HepG2 (cell line): ENCODE results near the gene GPS1. TPM values are rescaled to one million over a fixed set of nuclear protein-coding genes. Genes with fewer than 3 reads are reported as not detected.
A peak's percentile ranks its signal among the peaks of the same experiment; 100 is the strongest.

Experiments used
- ATF7 ChIP-seq, 2 experiments: fragments of 450-650 bp in 1 of 2; sonication (generic) in 1 of 2; formaldehyde crosslinking in 1 of 2; IDR thresholded peaks; 2 replicates each; pipeline versions ENCODE4 v1.4.0 to v1.6.1; 2016 to 2020; ENCODE audit warnings: antibody characterized with exemption in 1 of 2, mild to moderate bottlenecking in 1 of 2, missing genetic modification reagents in 1 of 2
- CENPT ChIP-seq: sonication (generic); formaldehyde crosslinking; IDR thresholded peaks from 2 replicates; pipeline ENCODE4 v1.8.0; 2022; ENCODE audit warnings: low read depth, mild to moderate bottlenecking, moderate library complexity, missing genetic modification reagents
- CREM ChIP-seq, 2 experiments: sonication (generic) in 1 of 2; formaldehyde crosslinking in 1 of 2; IDR thresholded peaks; 2 replicates each; pipeline versions ENCODE4 v1.4.0 to v1.6.1; 2016 to 2020; ENCODE audit warnings: antibody characterized with exemption in 1 of 2, mild to moderate bottlenecking in 1 of 2, missing genetic modification reagents in 1 of 2
- FLYWCH1 ChIP-seq: sonication (generic); formaldehyde crosslinking; IDR thresholded peaks from 2 replicates; pipeline ENCODE4 v1.8.1; 2023; ENCODE audit warnings: mild to moderate bottlenecking, missing genetic modification reagents
- FOSL1 ChIP-seq: sonication (generic); formaldehyde crosslinking; IDR thresholded peaks from 2 replicates; pipeline ENCODE4 v1.9.0; 2021; ENCODE audit warnings: missing genetic modification reagents, borderline replicate concordance
- FOXJ3 ChIP-seq: sonication (generic); formaldehyde crosslinking; IDR thresholded peaks from 2 replicates; pipeline ENCODE4 v1.4.0; 2020; ENCODE audit warnings: missing genetic modification reagents, mild to moderate bottlenecking, borderline replicate concordance
- HNF4G ChIP-seq, 2 experiments: sonication (generic) in 1 of 2; formaldehyde crosslinking in 1 of 2; IDR thresholded peaks; 2 replicates each; pipeline versions ENCODE4 v1.4.0 to v1.6.1; 2011 to 2020; ENCODE audit warnings: borderline replicate concordance in 2 of 2, low read depth in 2 of 2, mild to moderate bottlenecking in 2 of 2, low read length in 1 of 2, missing genetic modification reagents in 1 of 2, moderate library complexity in 1 of 2
- JDP2 ChIP-seq: sonication (generic); formaldehyde crosslinking; IDR thresholded peaks from 2 replicates; pipeline ENCODE4 v1.8.1; 2022; ENCODE audit warnings: missing genetic modification reagents, borderline replicate concordance
- NFE2L1 ChIP-seq: sonication (generic); formaldehyde crosslinking; IDR thresholded peaks from 2 replicates; pipeline ENCODE4 v1.4.0; 2020; ENCODE audit warnings: missing genetic modification reagents, mild to moderate bottlenecking, borderline replicate concordance
- NR1H2 ChIP-seq: sonication (generic); formaldehyde crosslinking; IDR thresholded peaks from 2 replicates; pipeline ENCODE4 v1.8.1; 2022; ENCODE audit warnings: low read depth, missing genetic modification reagents, borderline replicate concordance
- PHF20 ChIP-seq: sonication (generic); formaldehyde crosslinking; IDR thresholded peaks from 2 replicates; pipeline ENCODE4 v1.5.0; 2020; ENCODE audit warnings: mild to moderate bottlenecking, missing genetic modification reagents
- PITX1 ChIP-seq: sonication (generic); formaldehyde crosslinking; IDR thresholded peaks from 2 replicates; pipeline ENCODE4 v1.5.1; 2020; ENCODE audit warnings: mild to moderate bottlenecking, missing genetic modification reagents
- POLR2G ChIP-seq: fragments of 200-400 bp; formaldehyde crosslinking; IDR thresholded peaks from 2 replicates; pipeline ENCODE4 v1.6.1; 2018; ENCODE audit warnings: mild to moderate bottlenecking, low read depth, low read length, moderate library complexity
- SAFB2 ChIP-seq: sonication (generic); formaldehyde crosslinking; IDR thresholded peaks from 2 replicates; pipeline ENCODE4 v1.5.1; 2020; ENCODE audit warnings: missing genetic modification reagents, low read depth, mild to moderate bottlenecking, borderline replicate concordance
- SRF ChIP-seq: IDR thresholded peaks from 2 replicates; pipeline ENCODE4 v1.6.1; 2011; ENCODE audit warnings: mild to moderate bottlenecking, low read depth, low read length, moderate library complexity
- TCF7 ChIP-seq: sonication (generic); IDR thresholded peaks from 2 replicates; pipeline ENCODE4 v1.6.1; 2016; ENCODE audit warnings: antibody characterized with exemption, low read depth
- ZBTB1 ChIP-seq: sonication (generic); formaldehyde crosslinking; IDR thresholded peaks from 2 replicates; pipeline ENCODE4 v1.4.0; 2020; ENCODE audit warnings: missing genetic modification reagents, borderline replicate concordance
- ZFP36L2 ChIP-seq: sonication (generic); formaldehyde crosslinking; IDR thresholded peaks from 2 replicates; pipeline ENCODE4 v1.4.0; 2020; ENCODE audit warnings: missing genetic modification reagents
- ZNF24 ChIP-seq: fragments of 450-650 bp; IDR thresholded peaks from 2 replicates; pipeline ENCODE4 v1.6.1; 2017; ENCODE audit warnings: antibody characterized with exemption, mild to moderate bottlenecking
- ZNF615 ChIP-seq: sonication (generic); formaldehyde crosslinking; IDR thresholded peaks from 2 replicates; pipeline ENCODE4 v1.5.0; 2020; ENCODE audit warnings: mild to moderate bottlenecking, missing genetic modification reagents, borderline replicate concordance
- ZNF616 ChIP-seq: sonication (generic); formaldehyde crosslinking; IDR thresholded peaks from 2 replicates; pipeline ENCODE4 v1.5.0; 2020; ENCODE audit warnings: low read depth, mild to moderate bottlenecking, missing genetic modification reagents
- ZNF772 ChIP-seq: sonication (generic); formaldehyde crosslinking; IDR thresholded peaks from 2 replicates; pipeline ENCODE4 v1.5.0; 2020; ENCODE audit warnings: mild to moderate bottlenecking, missing genetic modification reagents
- ZNF775 ChIP-seq: sonication (generic); formaldehyde crosslinking; IDR thresholded peaks from 2 replicates; pipeline ENCODE4 v1.4.0; 2020; ENCODE audit warnings: missing genetic modification reagents, mild to moderate bottlenecking, moderate library complexity, borderline replicate concordance
- ZNF883 ChIP-seq: sonication (generic); formaldehyde crosslinking; IDR thresholded peaks from 2 replicates; pipeline ENCODE4 v1.5.1; 2020; ENCODE audit warnings: mild to moderate bottlenecking, missing genetic modification reagents; ENCODE audit errors: not compliant biosample characterization
- polyA plus RNA-seq, 8 experiments: library from polyadenylated mRNA; depleted of rRNA in 3 of 8; stranded (reverse) in 7 of 8; unstranded in 1 of 8; fragments of >200 nt; fragmentation: Illumina TruSeq in 4 of 8; extraction: Trizol in 4 of 8; gene quantifications; 2 replicates each; pipeline versions ENCODE4 v1.2.1 to v1.2.3, GENCODE V29; 2011 to 2016; ENCODE audit warnings: low read depth in 4 of 8, missing spikeins in 1 of 8, mixed read lengths in 1 of 8; ENCODE audit not compliant: insufficient read depth in 1 of 8
- total RNA-seq, 5 experiments: library from RNA; depleted of rRNA; stranded (reverse); fragments of >200 nt; fragmentation: Illumina TruSeq; extraction: Trizol; gene quantifications; 2 replicates each; pipeline ENCODE4 v1.2.3, GENCODE V29; 2016; ENCODE audit warnings: low read depth in 1 of 5
- TF ChIP-seq, protein P1 (sequence below): sonication (generic); formaldehyde crosslinking; IDR thresholded peaks from 2 replicates; pipeline ENCODE4 v1.4.0; 2020; ENCODE audit warnings: low read depth, mild to moderate bottlenecking, missing genetic modification reagents
- TF ChIP-seq, protein P2 (sequence below): sonication (generic); formaldehyde crosslinking; IDR thresholded peaks from 2 replicates; pipeline ENCODE4 v1.9.0; 2021; ENCODE audit warnings: missing genetic modification reagents, borderline replicate concordance
- TF ChIP-seq, protein P3 (sequence below): sonication (generic); formaldehyde crosslinking; IDR thresholded peaks from 2 replicates; pipeline ENCODE4 v1.5.0; 2020; ENCODE audit warnings: missing genetic modification reagents

Gene GPS1
- total and polyA plus RNA-seq, 2 of the 13 experiments (the other 11 are each of a cell fraction or from before 2014, with no cell fraction given): 124 to 128 TPM

DNA sequence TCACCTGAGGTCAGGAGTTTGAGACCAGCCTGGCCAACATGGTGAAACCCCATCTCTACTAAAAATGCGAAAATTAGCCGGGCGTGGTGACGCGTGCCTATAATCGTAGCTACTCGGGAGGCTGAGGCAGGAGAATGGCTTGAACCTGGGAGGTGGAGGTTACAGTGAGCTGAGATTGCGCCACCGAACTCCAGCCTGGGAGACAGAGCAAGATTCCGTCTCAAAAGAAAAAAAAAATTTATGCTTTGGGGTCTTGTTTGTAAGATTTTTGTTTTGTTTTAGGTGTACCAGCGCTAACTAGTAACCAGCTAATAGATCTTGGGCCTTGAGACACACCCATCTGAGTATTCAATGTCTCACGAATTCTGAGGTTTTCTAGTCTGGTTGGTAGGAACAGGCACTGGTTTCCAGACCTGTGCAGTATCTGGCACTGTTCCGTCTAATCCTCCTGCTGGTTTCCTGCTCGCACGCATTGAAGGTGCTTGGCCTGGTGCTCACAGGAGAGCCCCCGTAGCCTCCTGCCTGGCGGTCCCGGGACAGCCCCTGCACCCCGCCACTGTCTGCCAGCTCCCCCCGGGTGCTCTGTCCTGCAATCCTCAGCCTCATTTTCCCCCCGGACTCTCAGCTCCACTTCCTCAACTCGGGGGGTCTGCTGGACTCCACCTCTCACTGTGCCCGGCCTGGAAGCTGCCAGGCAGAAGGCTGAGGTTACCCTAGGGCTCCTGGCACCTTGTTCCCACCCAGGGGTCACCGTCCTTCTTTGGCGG, 24.5 kb downstream of the GPS1 start (continued):
- TF ChIP-seq CENPT (CRISPR knock-in tag) (no peak), NFE2L1 (CRISPR knock-in tag) (no peak), JDP2 (no peak), ZNF24 (no peak), SRF (no peak), NR1H2 (CRISPR knock-in tag) (no peak), ZNF615 (CRISPR knock-in tag) (no peak), SAFB2 (CRISPR knock-in tag) (no peak; the same call in 1 of the 2 replicates), ZNF883 (no peak), PITX1 (CRISPR knock-in tag) (0 out of 2 replicates have a peak, but pooled peaks have one; percentile 39), HNF4G (IDR thresholded peaks at IDR 0.05; ENCODE audit: borderline replicate concordance, low read depth, low read length) (no peak), HNF4G (CRISPR knock-in tag; IDR thresholded peaks at IDR 0.05; ENCODE audit: borderline replicate concordance, low read depth) (no peak), ZBTB1 (CRISPR knock-in tag) (no peak), PHF20 (CRISPR knock-in tag) (no peak), CREM (IDR thresholded peaks at IDR 0.05) (no peak), CREM (CRISPR knock-in tag; IDR thresholded peaks at IDR 0.05) (no peak), FOXJ3 (no peak), ZNF616 (CRISPR knock-in tag) (no peak), ATF7 (IDR thresholded peaks at IDR 0.05) (no peak), ATF7 (CRISPR knock-in tag; IDR thresholded peaks at IDR 0.05) (no peak), ZFP36L2 (CRISPR knock-in tag) (no peak), ZNF772 (CRISPR knock-in tag) (no peak), POLR2G (peak; percentile 80; the same call in 1 of the 2 replicates), ZNF775 (no peak), FLYWCH1 (CRISPR knock-in tag) (no peak), TCF7 (no peak), FOSL1 (peak; percentile 24; the same call in 1 of the 2 replicates)
- TF ChIP-seq, protein P1, sequence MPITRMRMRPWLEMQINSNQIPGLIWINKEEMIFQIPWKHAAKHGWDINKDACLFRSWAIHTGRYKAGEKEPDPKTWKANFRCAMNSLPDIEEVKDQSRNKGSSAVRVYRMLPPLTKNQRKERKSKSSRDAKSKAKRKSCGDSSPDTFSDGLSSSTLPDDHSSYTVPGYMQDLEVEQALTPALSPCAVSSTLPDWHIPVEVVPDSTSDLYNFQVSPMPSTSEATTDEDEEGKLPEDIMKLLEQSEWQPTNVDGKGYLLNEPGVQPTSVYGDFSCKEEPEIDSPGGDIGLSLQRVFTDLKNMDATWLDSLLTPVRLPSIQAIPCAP (CRISPR knock-in tag): no peak
- TF ChIP-seq, protein P2, sequence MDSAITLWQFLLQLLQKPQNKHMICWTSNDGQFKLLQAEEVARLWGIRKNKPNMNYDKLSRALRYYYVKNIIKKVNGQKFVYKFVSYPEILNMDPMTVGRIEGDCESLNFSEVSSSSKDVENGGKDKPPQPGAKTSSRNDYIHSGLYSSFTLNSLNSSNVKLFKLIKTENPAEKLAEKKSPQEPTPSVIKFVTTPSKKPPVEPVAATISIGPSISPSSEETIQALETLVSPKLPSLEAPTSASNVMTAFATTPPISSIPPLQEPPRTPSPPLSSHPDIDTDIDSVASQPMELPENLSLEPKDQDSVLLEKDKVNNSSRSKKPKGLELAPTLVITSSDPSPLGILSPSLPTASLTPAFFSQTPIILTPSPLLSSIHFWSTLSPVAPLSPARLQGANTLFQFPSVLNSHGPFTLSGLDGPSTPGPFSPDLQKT: no peak
- TF ChIP-seq, protein P3, sequence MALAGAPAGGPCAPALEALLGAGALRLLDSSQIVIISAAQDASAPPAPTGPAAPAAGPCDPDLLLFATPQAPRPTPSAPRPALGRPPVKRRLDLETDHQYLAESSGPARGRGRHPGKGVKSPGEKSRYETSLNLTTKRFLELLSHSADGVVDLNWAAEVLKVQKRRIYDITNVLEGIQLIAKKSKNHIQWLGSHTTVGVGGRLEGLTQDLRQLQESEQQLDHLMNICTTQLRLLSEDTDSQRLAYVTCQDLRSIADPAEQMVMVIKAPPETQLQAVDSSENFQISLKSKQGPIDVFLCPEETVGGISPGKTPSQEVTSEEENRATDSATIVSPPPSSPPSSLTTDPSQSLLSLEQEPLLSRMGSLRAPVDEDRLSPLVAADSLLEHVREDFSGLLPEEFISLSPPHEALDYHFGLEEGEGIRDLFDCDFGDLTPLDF (CRISPR knock-in tag): no peak
